Activated T-cell treated with anti-CD3 and anti-CD28 coated beads, Interleukin-2, amount 50 U/mL, for 24 hours (primary cell): ENCODE data around the gene TMEM132E.
"Not testable (repeated sequence)": the region's sequence is repeated elsewhere in the genome, so short reads cannot be mapped to it uniquely, and the experiment has no call there.

Experiments
- DNase-seq: peaks from one replicate; pipeline ENCODE4 v3.0.0-alpha.2; 2020
- H3K27ac Mint-ChIP-seq: 2 replicates; pipeline ENCODE4 v1.8.0; 2020; ENCODE audit warnings: mild to moderate bottlenecking, mixed read lengths
- H3K27me3 Mint-ChIP-seq: 2 replicates; pipeline ENCODE4 v1.8.0; 2020; ENCODE audit warnings: mixed read lengths
- H3K36me3 Mint-ChIP-seq: 2 replicates; pipeline ENCODE4 v1.8.0; 2020; ENCODE audit warnings: low read depth, mixed read lengths
- H3K4me1 Mint-ChIP-seq: 2 replicates; pipeline ENCODE4 v1.8.0; 2020; ENCODE audit warnings: low read depth, mixed read lengths
- H3K4me3 Mint-ChIP-seq: 2 replicates; pipeline ENCODE4 v1.8.0; 2020; ENCODE audit warnings: mild to moderate bottlenecking, moderate library complexity, mixed read lengths
- H3K9me3 Mint-ChIP-seq: 2 replicates; pipeline ENCODE4 v1.8.0; 2020; ENCODE audit warnings: mixed read lengths

The TMEM132E gene, protein sequence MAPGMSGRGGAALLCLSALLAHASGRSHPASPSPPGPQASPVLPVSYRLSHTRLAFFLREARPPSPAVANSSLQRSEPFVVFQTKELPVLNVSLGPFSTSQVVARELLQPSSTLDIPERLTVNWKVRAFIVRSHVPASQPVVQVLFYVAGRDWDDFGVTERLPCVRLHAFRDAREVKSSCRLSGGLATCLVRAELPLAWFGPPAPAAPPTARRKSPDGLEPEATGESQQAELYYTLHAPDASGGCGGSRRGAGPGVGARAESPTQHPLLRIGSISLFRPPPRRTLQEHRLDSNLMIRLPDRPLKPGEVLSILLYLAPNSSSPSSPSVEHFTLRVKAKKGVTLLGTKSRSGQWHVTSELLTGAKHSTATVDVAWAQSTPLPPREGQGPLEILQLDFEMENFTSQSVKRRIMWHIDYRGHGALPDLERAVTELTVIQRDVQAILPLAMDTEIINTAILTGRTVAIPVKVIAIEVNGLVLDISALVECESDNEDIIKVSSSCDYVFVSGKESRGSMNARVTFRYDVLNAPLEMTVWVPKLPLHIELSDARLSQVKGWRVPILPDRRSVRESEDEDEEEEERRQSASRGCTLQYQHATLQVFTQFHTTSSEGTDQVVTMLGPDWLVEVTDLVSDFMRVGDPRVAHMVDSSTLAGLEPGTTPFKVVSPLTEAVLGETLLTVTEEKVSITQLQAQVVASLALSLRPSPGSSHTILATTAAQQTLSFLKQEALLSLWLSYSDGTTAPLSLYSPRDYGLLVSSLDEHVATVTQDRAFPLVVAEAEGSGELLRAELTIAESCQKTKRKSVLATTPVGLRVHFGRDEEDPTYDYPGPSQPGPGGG (N-terminal part only)

DNA sequence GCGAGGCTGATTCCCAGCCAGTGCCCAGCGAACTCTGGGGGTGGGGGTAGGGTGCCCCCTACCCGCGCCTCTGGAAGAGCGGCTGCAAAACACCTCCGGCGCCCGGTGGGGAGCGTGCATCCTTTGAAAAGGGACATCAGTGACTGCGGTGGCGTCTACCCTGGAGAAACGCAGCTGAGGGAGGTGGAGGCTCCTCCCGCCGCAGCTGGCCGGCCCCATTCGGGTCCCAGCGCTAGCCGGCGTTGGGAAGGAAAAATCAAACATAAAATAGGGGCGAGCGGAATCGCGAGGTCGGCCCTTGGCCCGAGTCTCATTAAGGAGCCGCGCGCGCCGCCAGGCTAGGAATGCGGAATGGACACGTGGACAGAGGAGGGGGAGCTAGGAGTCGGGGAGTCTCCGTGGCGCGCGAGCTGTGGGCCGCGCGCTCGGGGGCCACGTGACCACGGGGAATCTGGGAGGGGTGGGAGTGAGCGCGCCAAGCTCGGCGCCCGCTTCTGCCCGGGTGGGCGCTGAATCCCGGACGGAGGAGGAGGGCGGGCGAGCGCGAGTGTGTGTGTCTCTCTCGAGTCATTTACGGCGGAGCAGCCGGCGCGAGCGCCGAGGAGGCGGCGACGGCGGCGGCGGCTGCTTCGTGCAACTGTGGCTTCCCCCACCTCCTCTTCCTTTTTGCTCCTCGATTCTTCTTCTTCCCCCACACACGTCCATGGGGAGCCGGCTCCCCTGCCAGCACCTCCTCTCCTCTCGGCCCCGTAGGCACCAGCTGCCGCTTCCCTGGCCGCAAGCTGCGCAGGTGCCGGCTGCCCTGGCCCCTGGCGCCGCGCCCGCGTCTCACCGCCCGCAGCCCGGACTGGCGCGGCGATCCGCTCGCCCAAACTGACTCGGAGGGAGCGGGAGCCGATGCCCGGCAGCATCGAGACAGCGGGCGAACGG is at the start of gene TMEM132E:
Gene TMEM132E (plus strand): TSS at position 566 of the 930 bp plus-strand sequence. CDS start 1,495 bp downstream, outside the sequence.
- Mint-ChIP-seq H3K27me3 (peaks cover 91% of the 10 kb centered on the region), H3K4me1 (peaks cover 16% of the 10 kb centered on the region), H3K9me3 (no peaks in the 10 kb centered on the region), H3K27ac (no peak within 1 kb of the TSS), H3K36me3 (no peaks in the 10 kb centered on the region), H3K4me3 (peak within 1 kb of the TSS; percentile 72)
- peak; percentile 49 for DNase-seq

DNA sequence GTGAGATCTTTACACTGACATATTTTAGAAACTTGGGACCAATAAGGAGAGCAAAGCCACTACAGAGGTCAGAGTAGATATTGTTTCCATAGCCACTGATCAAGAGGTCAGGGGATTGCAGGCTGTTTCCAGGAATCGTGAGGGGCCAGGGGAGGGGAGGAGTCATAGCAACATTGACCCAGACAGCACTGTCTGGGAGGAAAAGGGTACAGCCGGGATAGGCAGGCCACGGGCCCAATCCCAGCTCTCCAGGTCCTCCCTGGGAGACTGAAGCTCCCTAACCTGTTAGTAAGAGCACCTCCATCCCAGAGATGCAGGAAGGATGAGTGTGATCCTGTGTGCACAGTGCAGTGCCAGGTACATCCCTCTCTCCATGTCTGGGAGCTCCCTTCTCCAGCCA is 48.5 kb upstream of the TMEM132E start:
- H3K27me3 Mint-ChIP-seq: peaks cover 59% of the 10 kb centered on the region
- DNase-seq: no peak
- no peaks in the 10 kb centered on the region for H3K36me3 Mint-ChIP-seq
- H3K27ac Mint-ChIP-seq: no peak overlapping the region
- H3K4me1 Mint-ChIP-seq: no peaks in the 10 kb centered on the region
- no peak overlapping the region for H3K4me3 Mint-ChIP-seq
- H3K9me3 Mint-ChIP-seq: no peaks in the 10 kb centered on the region

DNA sequence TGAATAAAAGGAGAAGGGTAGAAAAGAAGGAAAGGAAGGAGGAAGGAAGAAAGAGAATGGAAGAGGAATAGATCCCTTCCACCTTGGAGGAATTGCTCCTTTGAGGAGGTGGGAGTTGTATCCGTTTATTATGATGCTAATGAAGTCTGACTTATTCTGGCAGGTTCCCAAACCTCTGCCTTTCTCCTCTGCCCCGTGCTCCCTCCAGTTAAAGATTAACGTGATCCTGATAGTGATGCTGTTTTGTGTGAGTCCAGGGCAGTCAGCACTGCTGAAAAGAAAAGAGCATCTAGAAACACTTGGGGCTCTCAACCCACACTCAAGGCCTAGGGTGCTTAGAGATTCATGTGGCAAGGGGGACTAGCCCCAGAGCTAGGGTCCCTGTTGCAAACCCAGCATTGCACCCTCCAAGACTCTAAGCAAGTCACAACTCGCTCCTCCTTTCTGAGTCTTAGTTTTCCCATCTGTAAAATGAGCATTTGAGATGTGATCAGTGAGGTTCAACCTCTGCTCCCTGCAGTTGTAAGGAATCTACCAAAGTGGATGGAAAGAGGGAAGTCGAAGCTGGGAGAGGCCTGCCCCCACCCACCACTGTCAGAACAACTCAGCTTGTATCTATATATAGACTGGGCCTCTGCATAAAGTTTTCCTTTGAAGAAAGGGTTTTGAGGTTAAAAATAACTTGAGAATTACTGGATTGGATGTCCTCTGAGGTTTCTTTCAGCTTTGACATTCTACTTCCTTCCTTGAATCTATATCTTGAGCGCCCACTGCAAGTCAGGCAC is 46.9 kb upstream of the TMEM132E start:
- Mint-ChIP-seq H3K27me3 (peaks cover 69% of the 10 kb centered on the region), H3K4me1 (no peaks in the 10 kb centered on the region), H3K9me3 (no peaks in the 10 kb centered on the region), H3K27ac (no peak overlapping the region), H3K4me3 (no peak overlapping the region), H3K36me3 (no peaks in the 10 kb centered on the region)
- no peak for DNase-seq

DNA sequence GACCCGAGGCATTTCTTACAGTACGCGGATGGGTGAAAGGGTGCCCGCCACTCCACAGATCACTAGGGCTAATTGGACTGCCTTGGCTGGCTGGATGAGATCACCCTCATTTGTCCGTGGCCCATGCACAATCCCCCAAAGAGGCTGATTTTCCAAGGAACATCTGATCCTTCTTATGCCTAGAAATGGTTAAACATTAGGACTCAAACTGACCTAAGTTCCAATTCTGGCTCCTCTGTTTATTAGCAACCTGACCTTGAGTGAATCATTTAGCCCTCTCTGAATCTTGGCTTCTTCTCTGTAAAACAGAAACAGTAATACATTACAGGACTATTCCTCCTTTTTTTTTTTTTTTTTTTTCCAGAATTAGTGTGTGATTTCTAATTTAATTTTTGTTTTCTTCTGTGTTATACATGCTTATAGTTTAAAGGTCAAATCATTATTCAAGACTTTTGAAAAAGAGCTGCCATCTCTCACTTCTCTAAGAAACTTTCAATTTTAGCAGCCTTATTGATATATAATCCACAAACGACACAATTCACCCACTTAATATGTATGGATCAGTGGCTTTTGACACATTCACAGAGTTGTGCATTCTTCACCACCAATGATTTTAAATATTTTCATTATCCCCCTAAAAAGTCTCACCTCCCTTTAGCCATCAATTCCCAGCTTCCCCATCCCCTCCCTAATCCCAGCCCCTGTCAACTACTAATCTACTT is 45.4 kb upstream of the TMEM132E start:
- DNase-seq: no peak
- no peaks in the 10 kb centered on the region for H3K9me3 Mint-ChIP-seq
- H3K4me1 Mint-ChIP-seq: no peaks in the 10 kb centered on the region
- no peaks in the 10 kb centered on the region for H3K36me3 Mint-ChIP-seq
- H3K4me3 Mint-ChIP-seq: no peak overlapping the region
- H3K27ac Mint-ChIP-seq: no peak overlapping the region
- peaks cover 63% of the 10 kb centered on the region for H3K27me3 Mint-ChIP-seq

DNA sequence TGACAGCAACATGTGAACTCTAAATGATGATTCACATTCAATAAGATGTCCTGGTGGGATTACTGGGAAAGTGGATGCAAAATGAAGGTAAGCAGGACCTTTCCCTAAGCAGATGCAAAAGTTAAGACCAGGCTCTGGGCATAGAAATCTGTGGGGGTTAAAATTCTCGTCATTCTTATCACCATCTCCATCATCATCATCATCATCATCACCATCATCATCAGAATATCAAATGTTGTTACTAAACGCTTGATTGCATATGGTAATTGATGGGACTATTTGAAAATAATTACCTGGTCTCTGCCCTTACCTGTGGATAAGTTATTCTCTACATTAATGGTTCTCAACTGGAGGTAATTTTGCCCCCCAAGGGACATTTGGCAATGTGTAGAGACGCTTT is 41.9 kb upstream of the TMEM132E start:
- DNase-seq: no peak
- Mint-ChIP-seq H3K27ac (no peak overlapping the region), H3K9me3 (no peaks in the 10 kb centered on the region), H3K4me3 (no peak overlapping the region), H3K36me3 (no peaks in the 10 kb centered on the region), H3K27me3 (peaks cover 62% of the 10 kb centered on the region), H3K4me1 (no peaks in the 10 kb centered on the region)

DNA sequence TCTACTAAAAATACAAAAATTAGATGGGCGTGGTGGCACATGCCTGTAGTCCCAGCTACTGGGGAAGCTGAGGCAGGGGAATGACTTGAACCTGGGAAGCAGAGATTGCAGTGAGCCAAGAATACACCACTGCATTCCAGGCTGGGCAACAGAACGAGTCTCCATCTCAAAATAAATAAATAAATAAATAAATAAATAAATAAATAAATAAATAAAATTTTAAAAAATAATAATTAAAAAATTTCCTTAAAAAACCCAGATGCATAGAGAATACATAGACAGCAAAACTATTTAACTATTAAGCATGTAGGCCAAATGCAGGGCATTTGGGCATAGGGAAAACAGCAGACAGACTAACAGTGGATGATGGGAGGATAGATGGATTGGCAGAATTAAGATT is 40.8 kb upstream of the TMEM132E start:
- not testable (repeated sequence) for H3K4me1 Mint-ChIP-seq, H3K9me3 Mint-ChIP-seq, H3K36me3 Mint-ChIP-seq, H3K27ac Mint-ChIP-seq, DNase-seq, H3K4me3 Mint-ChIP-seq
- peaks cover 67% of the 10 kb centered on the region for H3K27me3 Mint-ChIP-seq

DNA sequence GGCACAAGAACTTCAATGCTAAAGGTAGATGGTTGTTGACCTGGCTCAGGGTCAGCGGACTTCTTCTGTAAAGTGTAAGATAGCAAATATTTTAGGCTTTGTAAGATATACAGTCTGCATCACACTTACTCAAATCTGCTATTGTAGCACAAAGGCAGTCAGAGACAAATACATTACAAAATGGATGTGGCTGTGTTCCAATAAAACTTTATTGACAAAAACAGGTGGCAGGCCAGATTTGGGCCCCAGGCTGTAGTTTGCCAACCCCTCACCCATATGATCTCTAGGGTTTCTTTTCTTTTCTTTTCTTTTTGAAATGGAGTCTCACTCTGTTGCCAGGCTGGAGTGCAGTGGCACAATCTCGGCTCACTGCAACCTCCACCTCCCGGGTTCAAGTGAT is 39.5 kb upstream of the TMEM132E start:
- H3K27me3 Mint-ChIP-seq: peaks cover 65% of the 10 kb centered on the region

DNA sequence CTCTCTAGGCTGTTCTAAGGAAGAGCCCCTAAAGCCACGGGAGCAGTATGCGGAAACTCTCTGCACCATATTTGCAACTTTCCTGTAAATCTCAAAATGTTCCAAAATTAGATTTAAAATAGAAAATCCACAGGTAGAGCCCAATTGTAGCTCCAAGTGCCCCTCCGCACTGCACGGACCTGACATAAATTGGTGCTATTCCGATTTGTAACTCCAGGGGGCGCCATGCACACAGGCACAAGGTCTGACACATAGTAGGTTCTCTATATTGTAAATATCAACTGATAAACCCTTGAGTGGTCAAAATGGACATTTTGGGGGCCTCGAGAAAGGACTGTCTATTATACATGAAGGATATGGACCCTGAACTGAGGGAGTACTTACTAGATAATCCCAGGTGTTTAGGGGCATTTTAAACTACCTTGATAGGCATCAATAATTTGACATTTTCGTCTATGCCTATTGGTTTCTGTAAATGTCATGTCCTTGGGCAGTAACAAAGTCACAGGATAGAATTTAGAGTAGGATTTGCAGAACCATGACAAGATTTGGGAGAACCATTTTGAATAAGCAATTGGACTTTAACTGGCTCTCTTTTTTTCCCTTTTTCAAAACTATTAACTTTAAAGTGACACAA is 36.6 kb upstream of the TMEM132E start:
- H3K27me3 Mint-ChIP-seq: peaks cover 52% of the 10 kb centered on the region
- no peaks in the 10 kb centered on the region for H3K36me3 Mint-ChIP-seq
- H3K4me1 Mint-ChIP-seq: no peaks in the 10 kb centered on the region
- H3K27ac Mint-ChIP-seq: no peak overlapping the region
- H3K4me3 Mint-ChIP-seq: no peak overlapping the region
- peak; percentile 47 for DNase-seq
- H3K9me3 Mint-ChIP-seq: no peaks in the 10 kb centered on the region

More for the DNA sequence above, 39.5 kb upstream of the TMEM132E start:
- no peak for DNase-seq
- Mint-ChIP-seq H3K36me3 (no peaks in the 10 kb centered on the region), H3K9me3 (no peaks in the 10 kb centered on the region), H3K27ac (no peak overlapping the region), H3K4me3 (no peak overlapping the region), H3K4me1 (no peaks in the 10 kb centered on the region)

DNA sequence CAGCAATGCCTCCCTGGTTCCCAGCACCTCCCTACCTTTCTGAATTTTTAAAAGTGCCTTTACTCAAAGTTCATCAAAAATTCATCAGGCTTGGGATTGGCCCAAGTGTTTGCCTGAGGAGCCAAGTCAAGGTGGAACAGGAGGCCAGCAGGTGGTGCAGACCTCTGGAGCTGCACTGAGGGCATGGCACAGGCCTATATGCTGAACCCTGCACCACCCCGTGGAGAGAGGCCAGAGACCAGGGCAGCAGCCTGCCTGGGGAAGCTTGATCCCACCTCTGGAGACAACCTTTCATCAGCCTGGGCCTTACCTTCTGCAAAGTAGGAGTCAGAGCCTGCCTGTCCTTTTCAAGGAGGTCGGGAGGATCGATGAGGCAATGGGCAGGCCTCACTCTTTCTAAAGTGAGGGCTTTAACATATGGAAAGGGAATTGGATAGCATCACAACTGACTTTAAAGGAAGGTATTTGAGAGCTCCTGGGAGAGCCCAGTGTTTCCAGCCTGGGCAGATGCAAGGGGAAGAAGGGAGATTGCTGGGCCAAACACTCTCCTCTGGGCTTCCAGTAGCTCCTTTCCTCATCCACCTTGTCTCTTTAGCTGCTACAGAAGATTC is 31.8 kb upstream of the TMEM132E start:
- DNase-seq: no peak
- Mint-ChIP-seq H3K27me3 (peaks cover 54% of the 10 kb centered on the region), H3K27ac (no peak overlapping the region), H3K9me3 (no peaks in the 10 kb centered on the region), H3K4me3 (no peak overlapping the region), H3K36me3 (no peaks in the 10 kb centered on the region), H3K4me1 (no peaks in the 10 kb centered on the region)

DNA sequence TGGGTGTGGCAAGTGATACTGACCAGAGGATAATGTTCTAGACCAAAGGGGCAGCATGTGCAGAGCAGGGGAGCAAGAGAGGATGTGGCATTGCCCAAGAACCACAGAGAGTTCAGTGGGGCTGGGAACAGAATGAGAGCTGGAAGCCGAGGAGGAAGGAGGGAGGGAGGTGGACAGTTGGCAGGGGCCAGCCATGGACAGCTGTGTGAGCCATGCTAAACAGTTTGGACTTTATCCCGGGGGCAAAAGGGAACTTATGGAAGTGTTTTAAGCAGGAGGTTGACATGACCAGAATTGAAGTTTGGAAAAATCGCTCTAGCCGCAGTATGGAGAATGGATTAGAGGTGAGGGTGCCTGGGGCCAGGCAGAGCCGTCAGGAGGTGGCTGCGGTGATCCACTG is 29.4 kb upstream of the TMEM132E start:
- Mint-ChIP-seq H3K36me3 (no peaks in the 10 kb centered on the region), H3K4me1 (no peaks in the 10 kb centered on the region), H3K4me3 (no peak overlapping the region), H3K27ac (no peak overlapping the region), H3K9me3 (no peaks in the 10 kb centered on the region), H3K27me3 (peaks cover 53% of the 10 kb centered on the region)
- no peak for DNase-seq

DNA sequence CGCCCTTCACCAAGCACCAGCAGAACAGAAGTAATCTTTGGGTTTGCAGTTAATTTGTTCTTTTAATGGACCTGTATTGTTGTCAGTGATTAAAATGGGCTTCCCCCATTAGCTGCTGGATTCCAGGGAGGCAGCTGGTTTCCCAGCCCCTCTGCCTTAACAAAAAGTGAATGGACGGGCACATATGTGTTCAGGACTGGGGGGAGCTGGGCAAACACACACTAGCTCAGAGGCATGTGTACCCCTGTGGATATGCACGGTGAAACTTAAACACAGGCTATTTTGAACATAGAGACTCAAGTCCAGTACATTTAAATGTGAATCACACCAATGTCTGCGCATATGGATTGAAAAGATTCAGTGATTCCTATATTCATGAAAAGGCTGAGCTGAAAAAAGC is 25.5 kb upstream of the TMEM132E start:
- H3K27me3 Mint-ChIP-seq: peaks cover 42% of the 10 kb centered on the region

DNA sequence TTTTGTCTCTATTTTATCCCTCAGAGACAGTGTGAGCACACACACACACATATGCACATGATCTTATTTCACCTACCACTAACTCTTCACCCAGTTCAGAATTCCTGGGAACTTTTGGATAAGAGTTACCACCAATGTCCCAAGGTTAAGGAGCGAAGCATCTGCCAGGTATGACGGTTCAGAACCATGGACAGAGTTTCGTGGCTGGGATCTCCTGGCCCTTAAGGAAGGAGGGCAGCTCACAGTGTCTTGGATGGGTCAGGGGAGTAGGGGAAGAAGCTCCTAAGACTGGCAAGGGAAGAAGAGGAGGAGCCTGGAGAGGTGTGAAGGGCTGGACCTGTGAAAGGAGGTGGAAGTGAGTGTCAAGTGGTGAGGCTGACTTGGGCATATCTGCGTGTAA is 23.0 kb upstream of the TMEM132E start:
- H3K27me3 Mint-ChIP-seq: peaks cover 28% of the 10 kb centered on the region
- H3K36me3 Mint-ChIP-seq: no peaks in the 10 kb centered on the region
- DNase-seq: no peak
- no peak overlapping the region for H3K27ac Mint-ChIP-seq
- H3K4me1 Mint-ChIP-seq: no peaks in the 10 kb centered on the region
- H3K9me3 Mint-ChIP-seq: no peaks in the 10 kb centered on the region
- H3K4me3 Mint-ChIP-seq: no peak overlapping the region

More for the DNA sequence above, 25.5 kb upstream of the TMEM132E start:
- DNase-seq: no peak
- Mint-ChIP-seq H3K36me3 (no peaks in the 10 kb centered on the region), H3K4me3 (no peak overlapping the region), H3K9me3 (no peaks in the 10 kb centered on the region), H3K4me1 (no peaks in the 10 kb centered on the region), H3K27ac (no peak overlapping the region)
